Measurements from ENCODE around the gene ADPRHL1.

ADPRHL1 gene

DNA sequence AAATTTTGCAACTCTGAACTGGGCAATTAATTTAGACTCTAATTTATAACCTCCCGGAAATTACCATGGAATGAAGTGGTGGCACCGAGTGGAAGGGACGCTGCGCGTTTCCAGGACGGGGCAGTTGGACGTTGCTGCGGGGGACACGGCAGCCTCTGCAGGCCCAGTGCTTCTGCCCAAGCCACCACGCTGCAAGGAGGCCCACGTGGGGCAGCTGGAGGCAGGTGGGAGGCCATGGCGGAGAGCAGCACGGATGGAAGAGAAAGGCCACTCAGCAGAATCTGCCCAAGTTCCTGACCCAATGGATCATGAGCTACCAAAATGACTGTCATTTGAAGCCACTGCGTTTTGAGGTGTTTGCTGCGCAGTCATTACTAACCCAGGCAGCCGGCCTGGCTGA lies 11.2 kb upstream of the ADPRHL1 start:
- no peaks in the 10 kb centered on the region for H3K9me3 ChIP-seq (ENCODE audit: control insufficient read depth, low read length)
- H3K36me3 ChIP-seq (ENCODE audit: control insufficient read depth, insufficient read depth, low read length), result peaks cover 8% of the 10 kb centered on the region
- H3K4me3 ChIP-seq (ENCODE audit: low read length), result no peak overlapping the region
- no peaks in the 10 kb centered on the region for H3K27me3 ChIP-seq (ENCODE audit: control insufficient read depth, insufficient read depth, low read length)
- H3K4me1 ChIP-seq (ENCODE audit: control insufficient read depth, insufficient read depth, low read length), result no peaks in the 10 kb centered on the region
- no peak overlapping the region for H3K9ac ChIP-seq (ENCODE audit: low read length)

DNA sequence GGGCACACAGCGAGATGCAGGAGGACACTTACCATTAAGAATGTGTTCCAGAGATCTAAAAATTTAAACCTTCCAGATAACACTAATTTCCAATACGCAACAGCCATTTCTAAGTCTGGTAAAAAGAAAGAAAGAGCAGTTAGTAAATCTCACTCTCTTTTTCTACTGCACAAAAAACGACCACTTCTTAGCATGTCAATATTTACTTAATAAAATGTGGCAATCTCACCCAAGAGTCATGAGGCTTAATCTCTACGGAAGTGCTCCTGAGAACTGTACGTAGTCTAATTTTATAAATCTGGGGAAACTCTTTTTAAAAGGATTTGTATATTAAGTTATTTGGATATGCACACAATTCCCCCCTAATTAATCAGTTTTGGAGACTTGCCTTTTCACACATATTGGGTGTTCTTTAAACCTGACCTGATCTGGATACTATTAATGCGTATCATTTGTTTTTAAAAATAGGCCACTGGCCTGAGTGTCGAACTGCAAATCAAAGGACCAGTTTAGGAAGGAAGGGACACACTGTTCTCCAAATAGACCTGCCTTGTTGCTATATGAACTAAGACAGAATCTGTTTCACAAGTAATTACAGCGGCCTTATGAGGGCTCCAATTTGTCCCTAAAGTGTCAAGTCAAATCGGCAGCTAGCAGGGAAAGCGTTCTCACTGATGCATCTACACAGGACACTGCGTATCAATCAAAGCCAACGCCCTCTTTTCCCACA lies 7.9 kb upstream of the ADPRHL1 start:
- Histone ChIP-seq H3K9ac (ENCODE audit: low read length) (no peak overlapping the region), H3K4me3 (ENCODE audit: low read length) (no peak overlapping the region), H3K4me1 (ENCODE audit: control insufficient read depth, insufficient read depth, low read length) (no peaks in the 10 kb centered on the region), H3K27me3 (ENCODE audit: control insufficient read depth, insufficient read depth, low read length) (no peaks in the 10 kb centered on the region), H3K36me3 (ENCODE audit: control insufficient read depth, insufficient read depth, low read length) (peaks cover 14% of the 10 kb centered on the region), H3K9me3 (ENCODE audit: control insufficient read depth, low read length) (no peaks in the 10 kb centered on the region)

DNA sequence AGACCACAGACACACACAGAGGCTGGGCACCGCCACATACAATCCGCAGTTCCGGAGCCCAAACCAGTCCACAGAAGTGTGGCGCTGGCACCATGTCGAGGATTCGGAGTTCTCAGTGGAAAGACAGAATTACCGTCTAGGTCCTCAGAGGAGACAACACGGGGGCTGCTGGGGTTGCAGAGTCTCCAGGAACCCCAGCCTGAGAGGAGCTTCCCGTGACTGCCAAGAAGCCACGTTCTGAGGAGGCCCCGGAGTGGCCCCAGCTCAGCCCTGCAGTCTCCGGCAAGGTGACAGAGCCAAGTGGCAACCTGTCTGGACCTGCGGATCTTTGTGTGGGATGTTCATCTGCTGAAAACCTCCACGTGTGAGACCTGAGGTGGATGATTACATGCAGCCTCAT lies 7.3 kb upstream of the ADPRHL1 start:
- H3K36me3 ChIP-seq (ENCODE audit: control insufficient read depth, insufficient read depth, low read length), result peaks cover 14% of the 10 kb centered on the region
- no peaks in the 10 kb centered on the region for H3K9me3 ChIP-seq (ENCODE audit: control insufficient read depth, low read length)
- H3K4me1 ChIP-seq (ENCODE audit: control insufficient read depth, insufficient read depth, low read length), result no peaks in the 10 kb centered on the region
- H3K27me3 ChIP-seq (ENCODE audit: control insufficient read depth, insufficient read depth, low read length), result no peaks in the 10 kb centered on the region
- H3K9ac ChIP-seq (ENCODE audit: low read length), result no peak overlapping the region
- no peak overlapping the region for H3K4me3 ChIP-seq (ENCODE audit: low read length)

DNA sequence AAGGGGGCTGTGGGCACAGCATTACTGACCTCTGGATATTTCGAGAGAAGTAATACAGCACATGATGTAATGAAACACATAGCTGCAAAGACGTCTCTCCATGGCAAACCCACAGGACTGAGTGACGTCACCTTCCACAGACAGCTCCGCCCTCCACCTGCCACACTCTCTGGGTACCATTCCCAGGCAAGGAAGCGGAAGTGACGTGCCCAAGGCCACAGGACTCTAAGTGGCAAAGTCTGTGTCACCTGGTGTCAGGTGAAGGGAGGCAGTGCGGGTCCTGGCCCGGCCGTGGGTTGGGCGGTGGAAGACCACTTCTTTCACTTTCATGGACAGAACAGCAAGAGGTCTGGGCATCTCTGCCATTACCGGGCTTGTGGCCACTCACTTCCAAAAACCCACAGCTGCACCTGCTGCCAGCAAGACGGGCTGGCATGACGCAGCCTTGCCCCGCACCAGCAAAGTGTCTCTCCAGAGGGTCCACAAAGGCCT lies 6.8 kb upstream of the ADPRHL1 start:
- H3K27me3 ChIP-seq (ENCODE audit: control insufficient read depth, insufficient read depth, low read length), result no peaks in the 10 kb centered on the region
- no peaks in the 10 kb centered on the region for H3K4me1 ChIP-seq (ENCODE audit: control insufficient read depth, insufficient read depth, low read length)
- peaks cover 14% of the 10 kb centered on the region for H3K36me3 ChIP-seq (ENCODE audit: control insufficient read depth, insufficient read depth, low read length)
- no peak overlapping the region for H3K9ac ChIP-seq (ENCODE audit: low read length)
- no peaks in the 10 kb centered on the region for H3K9me3 ChIP-seq (ENCODE audit: control insufficient read depth, low read length)
- H3K4me3 ChIP-seq (ENCODE audit: low read length), result no peak overlapping the region

DNA sequence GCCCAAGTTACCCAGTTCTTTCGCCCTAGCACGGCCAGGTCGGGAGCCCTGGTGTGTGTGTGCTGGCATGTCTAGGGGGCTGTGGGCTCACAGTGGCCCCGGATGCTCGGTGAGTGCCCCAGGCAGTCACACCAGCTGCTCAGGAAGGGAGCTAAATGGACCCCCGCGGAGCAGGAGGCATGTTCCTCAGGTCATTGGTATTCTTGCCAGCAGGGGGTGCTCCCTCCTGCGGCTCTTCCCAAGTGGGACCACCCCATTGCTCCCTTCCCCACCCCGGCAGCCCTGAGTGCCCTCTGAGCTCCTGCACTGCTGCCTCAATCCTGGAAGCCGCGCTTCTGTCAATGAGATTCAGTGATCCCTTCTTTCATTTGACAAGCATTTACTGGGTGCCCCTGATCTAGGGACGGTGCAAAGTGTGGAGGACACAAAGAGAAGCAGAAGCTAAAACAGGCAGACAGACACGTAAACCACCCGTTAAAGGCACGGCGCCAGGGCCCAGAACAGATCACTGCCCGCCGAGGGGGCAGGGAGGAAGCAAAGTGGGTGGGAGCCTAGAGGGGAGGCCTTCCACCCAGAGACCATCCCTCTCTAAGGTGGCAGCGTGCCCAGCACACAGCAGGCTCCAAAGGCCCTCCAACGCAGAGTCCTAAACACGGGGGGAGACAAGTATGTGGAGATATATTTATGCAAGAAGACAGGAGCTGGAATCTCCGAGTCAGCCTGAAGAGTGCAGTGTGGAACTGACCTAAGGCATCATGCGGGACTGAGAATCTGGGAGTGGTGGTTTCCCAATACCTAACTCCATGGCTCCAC lies 5.2 kb upstream of the ADPRHL1 start:
- Histone ChIP-seq H3K27me3 (ENCODE audit: control insufficient read depth, insufficient read depth, low read length) (no peaks in the 10 kb centered on the region), H3K9ac (ENCODE audit: low read length) (no peak overlapping the region), H3K9me3 (ENCODE audit: control insufficient read depth, low read length) (no peaks in the 10 kb centered on the region), H3K36me3 (ENCODE audit: control insufficient read depth, insufficient read depth, low read length) (peaks cover 14% of the 10 kb centered on the region), H3K4me1 (ENCODE audit: control insufficient read depth, insufficient read depth, low read length) (no peaks in the 10 kb centered on the region), H3K4me3 (ENCODE audit: low read length) (no peak overlapping the region)

DNA sequence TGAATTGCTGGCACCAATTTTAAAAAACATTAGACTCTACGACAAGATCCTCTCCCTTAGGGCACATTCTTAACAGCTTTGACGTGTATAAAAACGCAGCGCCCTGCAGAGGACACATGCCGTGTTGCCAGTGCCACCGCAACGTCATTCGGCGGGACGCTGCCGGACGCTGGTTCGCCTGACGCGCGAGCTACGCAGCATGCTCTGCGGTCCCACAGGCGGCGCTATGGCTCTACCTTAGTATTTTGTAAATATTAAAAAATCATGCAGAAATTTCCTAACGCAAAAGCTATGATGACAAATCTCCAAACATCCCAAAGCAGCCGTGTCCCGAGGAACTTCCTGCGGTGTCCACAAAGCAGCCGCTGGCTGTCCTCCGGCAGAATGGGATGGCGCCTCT lies 4.2 kb upstream of the ADPRHL1 start:
- Histone ChIP-seq H3K4me3 (ENCODE audit: low read length) (no peak overlapping the region), H3K4me1 (ENCODE audit: control insufficient read depth, insufficient read depth, low read length) (no peaks in the 10 kb centered on the region), H3K9me3 (ENCODE audit: control insufficient read depth, low read length) (no peaks in the 10 kb centered on the region), H3K9ac (ENCODE audit: low read length) (no peak overlapping the region), H3K36me3 (ENCODE audit: control insufficient read depth, insufficient read depth, low read length) (peaks cover 14% of the 10 kb centered on the region), H3K27me3 (ENCODE audit: control insufficient read depth, insufficient read depth, low read length) (no peaks in the 10 kb centered on the region)

DNA sequence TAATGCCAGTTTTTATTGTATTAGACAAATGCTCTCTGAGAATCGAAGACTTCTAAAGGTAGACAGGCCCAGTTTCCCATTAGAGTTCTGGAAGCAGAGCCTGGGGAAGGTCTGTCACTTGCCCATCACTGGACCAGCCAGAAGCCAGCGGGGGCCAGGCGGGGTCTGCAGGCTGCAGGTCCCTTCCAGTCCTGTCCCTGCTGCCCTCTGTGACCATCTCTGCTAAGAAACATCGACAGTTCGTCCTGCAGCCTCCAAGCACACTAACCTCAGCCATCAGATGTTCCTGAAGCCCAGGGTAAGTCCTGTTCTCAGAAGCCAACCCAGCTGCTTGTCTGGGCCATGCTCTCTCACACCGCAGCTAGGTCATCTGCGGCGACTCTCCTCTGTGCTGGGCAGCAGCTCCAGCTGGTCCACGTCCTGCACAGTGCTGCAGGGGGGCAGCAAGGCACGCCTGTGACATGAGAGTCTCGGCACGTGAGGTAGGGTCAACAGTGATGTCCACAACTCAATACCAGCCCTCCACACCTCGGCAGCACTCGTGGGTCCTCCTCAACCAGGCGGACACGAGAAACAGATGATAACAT lies 2.9 kb upstream of the ADPRHL1 start:
- H3K27me3 ChIP-seq (ENCODE audit: control insufficient read depth, insufficient read depth, low read length), result no peaks in the 10 kb centered on the region
- peaks cover 14% of the 10 kb centered on the region for H3K36me3 ChIP-seq (ENCODE audit: control insufficient read depth, insufficient read depth, low read length)
- H3K4me1 ChIP-seq (ENCODE audit: control insufficient read depth, insufficient read depth, low read length), result peaks cover 6% of the 10 kb centered on the region
- no peak overlapping the region for H3K9ac ChIP-seq (ENCODE audit: low read length)
- no peak overlapping the region for H3K4me3 ChIP-seq (ENCODE audit: low read length)
- no peaks in the 10 kb centered on the region for H3K9me3 ChIP-seq (ENCODE audit: control insufficient read depth, low read length)

DNA sequence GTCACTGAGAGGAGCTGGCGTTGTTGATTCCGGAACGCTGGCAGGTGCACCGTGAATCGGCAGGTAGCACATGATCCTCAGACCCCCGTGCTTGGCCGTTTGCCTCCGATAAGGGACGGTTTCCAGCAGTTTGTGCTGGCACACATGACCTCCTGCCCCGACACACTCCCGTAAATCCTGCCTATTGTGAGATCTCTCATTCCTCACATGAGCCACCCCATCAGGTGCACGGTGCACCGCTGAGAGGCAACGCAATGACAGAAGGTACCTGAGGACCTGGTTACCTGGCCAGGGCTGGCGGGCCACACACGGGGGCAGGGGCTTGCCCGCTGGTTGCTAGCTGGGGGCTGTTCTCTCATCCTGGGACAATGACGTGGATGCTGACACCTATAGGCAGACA lies 2.1 kb upstream of the ADPRHL1 start:
- H3K36me3 ChIP-seq (ENCODE audit: control insufficient read depth, insufficient read depth, low read length), result peaks cover 14% of the 10 kb centered on the region

DNA sequence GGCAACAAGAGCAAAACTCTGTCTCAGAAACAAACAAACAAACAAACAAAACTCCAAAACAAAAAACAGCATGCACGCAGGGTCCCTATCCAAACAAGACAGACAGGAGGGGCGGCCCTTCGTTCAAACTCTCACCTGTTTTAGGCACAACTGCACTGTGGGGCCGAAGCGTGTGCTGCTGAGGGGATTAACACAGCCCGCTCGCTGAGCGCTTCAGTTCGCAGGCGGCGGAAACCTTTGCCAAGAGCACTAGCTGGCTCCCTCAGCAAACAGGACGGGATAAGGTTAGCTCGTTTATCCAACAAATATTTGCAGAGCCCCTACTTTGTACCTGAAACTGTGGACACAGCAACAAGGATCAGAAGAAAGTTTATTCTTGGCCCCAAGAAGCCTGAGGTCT lies 1.6 kb upstream of the ADPRHL1 start:
- Histone ChIP-seq H3K27me3 (ENCODE audit: control insufficient read depth, insufficient read depth, low read length) (no peaks in the 10 kb centered on the region), H3K9ac (ENCODE audit: low read length) (no peak overlapping the region), H3K4me1 (ENCODE audit: control insufficient read depth, insufficient read depth, low read length) (peaks cover 8% of the 10 kb centered on the region), H3K9me3 (ENCODE audit: control insufficient read depth, low read length) (no peaks in the 10 kb centered on the region), H3K36me3 (ENCODE audit: control insufficient read depth, insufficient read depth, low read length) (peaks cover 10% of the 10 kb centered on the region), H3K4me3 (ENCODE audit: low read length) (no peak overlapping the region)

More for the DNA sequence above, 2.1 kb upstream of the ADPRHL1 start:
- no peaks in the 10 kb centered on the region for H3K9me3 ChIP-seq (ENCODE audit: control insufficient read depth, low read length)
- H3K4me3 ChIP-seq (ENCODE audit: low read length), result no peak overlapping the region
- no peaks in the 10 kb centered on the region for H3K27me3 ChIP-seq (ENCODE audit: control insufficient read depth, insufficient read depth, low read length)
- no peak overlapping the region for H3K9ac ChIP-seq (ENCODE audit: low read length)
- H3K4me1 ChIP-seq (ENCODE audit: control insufficient read depth, insufficient read depth, low read length), result peaks cover 6% of the 10 kb centered on the region

DNA sequence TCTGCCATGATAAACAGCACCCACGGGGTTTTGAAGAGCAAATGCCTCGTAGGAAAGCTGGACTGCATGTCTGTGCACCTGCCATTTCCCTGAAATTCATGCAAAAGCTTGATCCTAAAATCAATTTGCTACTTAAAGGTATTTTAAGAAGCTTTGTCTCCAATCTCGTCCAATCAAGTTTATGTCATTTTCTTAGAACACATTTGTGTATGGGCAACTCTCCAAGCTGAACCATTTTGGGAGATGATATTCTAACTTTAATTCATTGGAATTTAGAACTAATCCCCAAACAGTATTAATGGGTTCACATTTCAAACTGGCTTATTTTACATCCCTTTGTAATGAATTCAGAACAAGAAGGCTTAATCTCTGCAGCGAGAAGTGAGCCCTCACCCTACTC lies 822 bp downstream of the ADPRHL1 start:
- H3K4me1 ChIP-seq (ENCODE audit: control insufficient read depth, insufficient read depth, low read length), result peaks cover 12% of the 10 kb centered on the region
- H3K27me3 ChIP-seq (ENCODE audit: control insufficient read depth, insufficient read depth, low read length), result no peaks in the 10 kb centered on the region
- no peaks in the 10 kb centered on the region for H3K36me3 ChIP-seq (ENCODE audit: control insufficient read depth, insufficient read depth, low read length)
- no peaks in the 10 kb centered on the region for H3K9me3 ChIP-seq (ENCODE audit: control insufficient read depth, low read length)
- H3K4me3 ChIP-seq (ENCODE audit: low read length), result no peak overlapping the region
- H3K9ac ChIP-seq (ENCODE audit: low read length), result no peak overlapping the region

DNA sequence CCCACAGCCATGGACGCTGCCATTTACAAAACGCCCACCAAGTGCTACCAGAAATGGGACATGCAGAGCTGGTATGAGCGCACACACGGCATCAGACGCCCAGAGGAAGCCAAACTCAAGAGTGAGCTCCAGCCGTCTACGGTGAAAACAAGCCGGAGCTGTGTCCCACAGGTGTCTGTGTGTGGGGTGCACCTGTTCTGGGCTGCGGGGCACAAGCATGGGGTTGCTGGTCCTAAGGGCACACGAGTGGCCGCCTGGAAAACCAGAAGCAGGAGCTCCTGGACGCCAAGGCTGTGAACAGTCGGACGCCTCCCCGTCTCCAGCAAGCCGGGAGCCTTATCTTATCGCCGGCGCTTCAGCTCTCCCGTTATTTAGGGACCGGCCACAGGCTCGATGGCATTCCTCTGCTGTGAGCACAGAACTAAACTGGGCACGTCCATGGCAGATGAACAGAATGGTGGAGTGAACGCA lies 1.3 kb downstream of the ADPRHL1 start:
- Histone ChIP-seq H3K36me3 (ENCODE audit: control insufficient read depth, insufficient read depth, low read length) (no peaks in the 10 kb centered on the region), H3K4me3 (ENCODE audit: low read length) (no peak overlapping the region), H3K9me3 (ENCODE audit: control insufficient read depth, low read length) (no peaks in the 10 kb centered on the region), H3K4me1 (ENCODE audit: control insufficient read depth, insufficient read depth, low read length) (peaks cover 12% of the 10 kb centered on the region), H3K9ac (ENCODE audit: low read length) (no peak overlapping the region), H3K27me3 (ENCODE audit: control insufficient read depth, insufficient read depth, low read length) (no peaks in the 10 kb centered on the region)

Measured in mucosa of stomach (tissue), 1 donor.